Kidney glomerular epithelial cell (primary cell): ENCODE measurements around the gene RLN3.
"Not testable (repeated sequence)": the region's sequence is repeated elsewhere in the genome, so short reads cannot be mapped to it uniquely, and the experiment has no call there.

ENCODE experiments used
- DNase-seq: peaks from one replicate; lab custom pipeline; 2025; lab: John Stamatoyannopoulos, UW

The RLN3 gene

DNA sequence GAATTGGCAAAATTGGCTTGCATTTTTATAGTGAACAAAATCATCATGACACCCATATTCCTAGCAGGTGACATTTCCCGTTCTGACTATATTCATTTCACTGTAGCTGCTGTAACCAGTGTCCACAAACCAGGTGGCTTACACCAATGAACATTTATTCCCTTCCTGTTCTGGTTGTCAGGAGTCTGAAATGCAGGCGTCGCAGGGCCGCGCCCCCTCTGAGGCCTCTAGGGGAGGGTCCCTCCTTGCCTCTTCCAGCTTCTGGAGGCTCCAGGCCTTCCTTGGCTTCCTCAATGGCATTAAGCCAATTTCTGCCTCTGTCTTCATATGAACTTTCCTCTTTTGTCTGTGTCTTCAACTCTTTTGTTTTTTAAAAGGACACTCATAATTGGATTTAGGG, 6.5 kb upstream of the RLN3 start:
- DNase-seq: no peak

DNA sequence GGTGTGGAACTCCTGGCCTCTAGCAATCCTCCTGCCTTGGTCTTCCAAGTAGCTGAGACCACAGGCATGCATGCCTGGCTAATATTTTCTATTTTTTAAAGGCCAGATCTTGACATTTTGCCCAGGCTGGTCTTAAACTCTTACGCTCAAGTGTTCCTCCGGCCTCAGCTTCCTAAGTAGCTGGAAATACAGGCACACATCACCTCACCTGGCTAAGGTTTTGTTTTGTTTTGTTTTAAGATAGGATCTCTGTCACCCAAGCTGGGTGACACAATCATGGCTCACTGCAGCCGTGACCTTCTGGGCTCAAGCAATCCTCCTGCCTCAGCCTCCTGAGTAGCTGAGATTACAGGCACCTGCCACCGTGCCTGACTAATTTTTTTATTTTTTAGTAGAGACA, 5.5 kb upstream of the RLN3 start:
- no peak for DNase-seq

DNA sequence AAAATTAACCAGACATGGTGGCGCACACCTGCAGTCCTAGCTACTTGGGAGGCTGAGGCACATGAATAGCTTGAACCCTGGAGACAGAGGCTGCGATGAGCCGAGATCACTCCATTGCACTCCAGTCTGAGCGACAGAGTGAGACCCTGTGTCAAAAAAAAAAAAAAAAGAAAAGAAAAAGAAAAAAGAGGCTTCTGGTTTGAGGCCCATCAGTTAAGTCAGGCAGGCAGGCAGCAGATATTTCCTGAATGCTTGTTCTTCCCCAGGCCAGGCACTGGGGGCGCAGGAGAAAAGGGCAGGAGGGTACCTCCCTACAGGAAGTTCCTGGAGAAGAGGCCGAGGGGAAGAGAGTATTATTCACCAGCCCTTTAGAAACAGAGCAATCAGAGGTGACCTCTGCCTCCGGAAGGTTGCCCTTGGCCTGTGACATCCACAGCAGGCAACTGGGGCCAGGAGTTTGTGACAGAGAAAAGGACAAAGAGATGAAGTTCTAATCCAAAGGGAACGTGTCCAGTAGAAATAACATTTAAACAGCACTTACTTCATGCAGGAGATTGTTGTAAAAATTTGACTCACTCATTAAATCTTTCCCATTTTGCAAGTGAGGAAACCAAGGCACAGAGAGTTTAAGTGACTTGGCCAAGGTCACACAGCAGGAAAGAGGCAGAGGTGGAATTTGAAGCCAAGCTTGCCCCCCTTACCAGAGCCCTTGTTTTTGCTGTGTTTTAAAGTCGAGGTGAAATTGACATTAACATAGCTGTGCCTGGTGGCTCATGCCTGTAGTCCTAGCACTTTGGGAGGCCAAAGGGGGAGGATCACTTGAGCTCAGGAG, 4.3 kb upstream of the RLN3 start:
- DNase-seq: no peak

DNA sequence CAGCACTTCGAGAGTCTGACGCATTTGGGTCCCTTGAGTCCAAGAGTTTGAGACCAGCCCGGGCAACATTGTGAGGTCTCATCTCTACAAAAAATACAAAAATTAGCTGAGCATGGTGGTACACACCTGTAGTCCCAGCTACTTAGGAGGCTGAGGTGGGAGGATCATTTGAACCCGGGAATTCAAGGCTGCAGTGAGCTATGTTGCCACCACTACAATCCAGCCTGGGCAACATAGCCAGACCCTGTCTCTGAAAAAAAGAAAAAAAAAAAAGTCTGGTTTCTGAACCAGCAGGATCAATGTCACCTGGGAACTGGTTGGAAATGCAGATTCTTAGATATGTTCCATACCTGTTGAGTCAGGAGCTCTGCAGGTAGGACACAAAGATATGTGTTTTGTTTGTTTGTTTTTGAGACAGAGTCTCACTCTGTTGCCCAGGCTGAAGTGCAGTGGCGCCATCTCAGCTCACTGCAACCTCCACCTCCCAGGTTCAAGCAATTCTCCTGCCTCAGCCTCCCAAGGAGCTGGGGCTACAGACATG, 1.2 kb upstream of the RLN3 start:
- DNase-seq: not testable (repeated sequence)

DNA sequence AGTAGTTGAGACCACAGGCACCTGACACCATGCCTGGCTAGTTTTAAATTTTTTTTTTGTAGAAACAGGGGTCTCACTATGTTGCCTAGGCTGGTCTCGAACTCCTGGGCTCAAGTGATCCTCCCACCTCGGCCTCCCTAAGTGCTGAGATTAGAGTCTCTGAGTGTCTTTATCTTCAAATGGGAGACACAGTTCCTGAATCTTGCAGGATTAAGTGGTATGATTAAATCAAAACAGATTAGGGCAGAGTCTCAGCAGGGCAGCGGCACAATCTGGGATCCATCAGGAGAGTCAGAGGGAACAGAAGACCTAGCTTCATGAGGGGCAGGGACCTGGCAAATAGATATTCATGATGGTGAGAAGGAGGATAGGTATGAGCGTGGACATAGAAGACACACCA, 953 bp downstream of the RLN3 start:
- DNase-seq: no peak

DNA sequence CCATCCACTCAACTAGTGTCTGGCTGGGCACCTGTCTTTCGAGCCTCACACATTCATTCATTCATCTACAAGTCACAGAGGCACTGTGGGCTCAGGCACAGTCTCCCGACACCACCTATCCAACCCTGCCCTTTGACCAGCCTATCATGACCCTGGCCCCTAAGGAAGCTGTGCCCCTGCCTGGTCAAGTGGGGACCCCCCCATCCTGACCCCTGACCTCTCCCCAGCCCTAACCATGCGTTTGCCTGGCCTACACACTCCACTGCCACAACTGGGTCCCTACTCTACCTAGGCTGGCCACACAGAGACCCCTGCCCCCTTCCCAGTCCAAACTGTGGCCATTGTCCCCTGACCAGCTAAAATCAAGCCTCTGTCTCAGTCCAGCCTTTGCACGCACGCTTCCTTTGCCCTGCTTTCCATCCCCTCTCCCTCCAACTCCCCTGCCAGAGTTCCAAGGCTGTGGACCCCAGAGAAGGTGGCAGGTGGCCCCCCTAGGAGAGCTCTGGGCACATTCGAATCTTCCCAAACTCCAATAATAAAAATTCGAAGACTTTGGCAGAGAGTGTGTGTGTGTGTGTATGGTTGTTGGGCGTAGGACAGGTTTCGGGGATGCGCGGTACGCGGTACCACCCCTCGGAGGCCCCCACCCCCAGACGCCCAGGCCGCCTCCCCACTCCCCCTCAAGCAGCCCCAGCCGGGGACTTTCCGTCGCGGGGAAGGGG, 3.2 kb downstream of the RLN3 start:
- DNase-seq: no peak

DNA sequence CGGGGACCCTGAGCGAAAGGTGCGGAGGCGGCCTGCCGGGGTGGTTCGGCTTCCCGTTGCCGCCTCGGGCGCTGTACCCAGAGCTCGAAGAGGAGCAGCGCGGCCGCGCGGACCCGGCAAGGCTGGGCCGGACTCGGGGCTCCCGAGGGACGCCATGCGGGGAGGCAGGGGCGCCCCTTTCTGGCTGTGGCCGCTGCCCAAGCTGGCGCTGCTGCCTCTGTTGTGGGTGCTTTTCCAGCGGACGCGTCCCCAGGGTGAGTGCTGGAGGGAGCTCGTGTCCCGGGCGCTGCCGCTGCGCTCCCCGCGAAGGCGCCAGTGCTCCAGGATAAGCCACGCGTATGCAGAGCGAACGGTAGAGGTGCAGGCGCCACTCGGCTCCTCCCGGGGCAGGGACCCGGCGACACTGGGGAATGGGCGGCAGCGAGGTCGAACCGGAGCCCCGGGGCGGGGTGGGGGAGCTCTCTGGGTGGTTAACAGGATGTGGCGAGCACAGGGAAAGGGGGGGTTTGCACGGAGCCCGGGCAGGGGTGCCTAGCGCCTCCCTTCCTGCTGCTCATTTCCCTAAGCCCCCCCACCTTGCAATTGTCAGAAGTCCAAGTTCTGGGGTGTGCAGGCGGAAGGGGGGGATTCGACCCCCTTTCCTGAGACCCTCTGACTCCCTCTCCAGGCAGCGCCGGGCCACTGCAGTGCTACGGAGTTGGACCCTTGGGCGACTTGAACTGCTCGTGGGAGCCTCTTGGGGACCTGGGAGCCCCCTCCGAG, 4.0 kb downstream of the RLN3 start, which contains the start of gene IL27RA:
Gene IL27RA, plus strand, starts transcription at position 44 of the 762 bp plus-strand sequence. Its CDS starts 111 bp downstream, at position 155.
- DNase-seq: peak; percentile 10

DNA sequence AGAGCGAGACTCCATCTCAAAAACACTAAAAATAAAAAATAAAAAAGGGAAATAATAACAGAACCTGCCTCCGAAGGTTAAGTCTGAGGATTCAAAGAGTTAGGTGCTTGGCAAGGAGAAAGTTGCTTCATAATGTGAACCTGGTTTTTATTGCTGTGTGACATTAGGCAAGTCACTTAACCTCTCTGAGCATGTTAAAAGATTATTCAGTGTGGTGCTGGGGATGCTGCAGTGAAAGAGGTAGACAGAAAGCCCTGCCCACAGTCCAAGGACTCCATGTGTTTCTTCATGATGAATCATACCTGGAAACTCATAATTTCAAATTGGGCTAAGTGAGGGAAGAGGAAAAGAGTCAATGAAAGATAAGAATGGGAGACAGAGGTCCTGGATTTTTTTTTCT, 6.0 kb downstream of the RLN3 start:
- no peak for DNase-seq

DNA sequence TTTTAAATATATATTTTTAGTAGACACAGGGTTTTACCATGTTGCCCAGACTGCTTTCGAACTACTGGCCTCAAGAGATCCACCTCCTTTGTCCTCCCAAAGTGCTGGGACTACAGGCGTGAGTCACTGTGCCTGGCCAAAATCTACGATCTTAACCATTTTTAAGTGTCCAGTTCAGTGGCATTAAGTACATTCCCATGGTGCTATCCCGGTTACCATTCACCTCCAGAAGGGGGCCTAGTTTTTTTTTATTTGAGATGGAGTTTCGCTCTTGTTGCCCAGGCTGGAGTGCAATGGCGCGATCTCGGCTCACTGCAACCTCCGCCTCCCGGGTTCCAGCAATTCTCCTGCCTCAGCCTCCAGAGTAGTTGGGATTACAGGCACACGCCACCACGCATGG, 7.2 kb downstream of the RLN3 start:
- DNase-seq: not testable (repeated sequence)

DNA sequence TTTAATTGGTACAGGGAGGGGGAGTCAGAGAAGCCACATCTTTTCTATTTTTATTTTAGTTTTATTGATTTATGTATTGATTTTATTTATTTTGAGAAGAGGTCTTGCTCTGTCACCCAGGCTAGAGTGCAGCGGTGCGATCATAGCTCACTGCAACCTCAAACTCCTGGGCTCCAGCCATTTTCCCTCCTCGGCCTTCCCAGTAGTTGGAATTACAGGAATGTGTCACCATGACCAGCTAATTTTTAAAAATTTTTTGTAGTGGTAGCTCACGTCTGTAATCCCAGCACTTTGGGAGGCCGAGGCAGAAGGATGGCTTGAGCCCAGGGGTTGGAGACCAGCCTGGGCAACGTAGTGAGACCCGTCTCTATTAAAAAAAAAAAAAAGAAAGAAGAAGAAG, 7.8 kb downstream of the RLN3 start:
- no peak for DNase-seq

DNA sequence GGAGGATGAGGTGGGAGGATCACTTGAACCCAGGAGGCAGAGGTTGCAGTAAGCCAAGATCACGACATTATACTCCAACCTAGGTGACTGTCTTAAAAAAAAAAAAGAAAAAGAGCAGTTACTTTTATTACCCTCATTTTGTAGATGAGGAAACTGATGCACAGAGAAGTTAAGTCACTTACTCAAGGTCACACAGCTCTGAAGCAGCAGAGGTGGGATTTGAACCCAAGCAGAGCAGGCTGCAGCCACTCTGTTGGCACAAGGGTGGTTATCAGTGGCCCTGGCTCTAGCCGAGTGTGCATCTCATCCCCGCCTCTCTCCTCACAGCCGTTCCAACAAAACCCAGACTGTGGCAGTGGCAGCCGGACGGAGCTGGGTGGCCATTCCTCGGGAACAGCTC, 11.2 kb downstream of the RLN3 start:
- no peak for DNase-seq

DNA sequence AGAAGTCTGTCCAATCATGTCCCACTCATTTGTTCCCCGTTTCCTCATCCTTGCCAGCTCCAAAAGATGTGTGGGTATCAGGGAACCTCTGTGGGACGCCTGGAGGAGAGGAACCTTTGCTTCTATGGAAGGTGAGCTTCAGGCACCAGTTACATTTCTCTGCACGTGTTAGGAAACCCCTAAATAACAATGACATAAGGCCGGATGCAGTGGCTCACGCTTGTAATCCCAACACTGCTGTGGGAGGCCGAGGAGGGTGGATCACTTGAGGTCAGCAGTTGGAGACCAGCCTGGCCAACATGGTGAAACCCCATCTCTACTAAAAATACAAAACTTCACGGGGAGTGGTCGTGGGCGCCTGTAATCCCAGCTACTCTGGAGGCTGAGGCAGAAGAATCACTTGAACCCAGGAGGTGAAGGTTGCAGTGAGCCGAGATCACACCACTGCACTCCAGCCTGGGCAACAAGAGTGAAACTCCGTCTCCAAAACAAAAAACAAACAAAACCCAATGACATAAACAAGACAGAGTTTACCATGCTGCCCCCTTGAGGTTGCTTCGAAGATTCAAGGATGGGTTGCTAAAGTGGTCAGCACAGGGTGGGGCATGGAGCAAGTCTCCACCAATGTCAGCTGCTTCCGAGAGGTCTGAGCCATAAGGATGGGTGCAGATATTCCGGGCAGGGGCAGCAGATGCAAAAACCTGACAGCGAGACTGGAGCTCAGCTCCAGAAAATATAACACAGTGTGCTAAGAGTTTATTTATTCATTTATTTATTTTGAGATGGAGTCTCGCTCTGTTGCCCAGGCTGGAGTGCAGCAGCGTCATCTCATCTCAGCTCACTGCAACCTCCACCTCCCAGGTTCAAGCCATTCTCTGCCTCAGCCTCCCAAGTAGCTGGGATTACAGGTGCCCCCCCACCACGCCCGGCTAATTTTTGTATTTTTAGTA, 15.0 kb downstream of the RLN3 start:
- peak; percentile 25 for DNase-seq

DNA sequence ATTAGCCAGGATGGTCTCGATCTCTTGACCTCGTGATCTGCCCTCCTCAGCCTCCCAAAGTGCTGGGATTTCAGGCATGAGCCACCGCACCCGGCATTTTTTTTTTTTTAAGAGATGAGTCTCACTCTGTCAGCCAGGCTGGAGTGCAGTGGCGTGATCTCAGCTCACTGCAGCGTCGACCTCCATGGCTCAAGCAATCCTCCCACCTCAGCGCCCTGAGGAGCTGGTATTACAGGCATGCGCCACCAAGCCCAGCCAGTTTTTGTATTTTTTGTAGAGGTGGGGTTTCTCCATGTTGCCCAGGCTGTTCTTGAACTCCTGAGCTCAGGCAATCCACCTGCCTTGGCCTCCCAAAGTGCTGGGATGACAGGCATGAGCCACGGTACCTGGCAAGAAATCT, 19.9 kb downstream of the RLN3 start:
- DNase-seq: not testable (repeated sequence)

DNA sequence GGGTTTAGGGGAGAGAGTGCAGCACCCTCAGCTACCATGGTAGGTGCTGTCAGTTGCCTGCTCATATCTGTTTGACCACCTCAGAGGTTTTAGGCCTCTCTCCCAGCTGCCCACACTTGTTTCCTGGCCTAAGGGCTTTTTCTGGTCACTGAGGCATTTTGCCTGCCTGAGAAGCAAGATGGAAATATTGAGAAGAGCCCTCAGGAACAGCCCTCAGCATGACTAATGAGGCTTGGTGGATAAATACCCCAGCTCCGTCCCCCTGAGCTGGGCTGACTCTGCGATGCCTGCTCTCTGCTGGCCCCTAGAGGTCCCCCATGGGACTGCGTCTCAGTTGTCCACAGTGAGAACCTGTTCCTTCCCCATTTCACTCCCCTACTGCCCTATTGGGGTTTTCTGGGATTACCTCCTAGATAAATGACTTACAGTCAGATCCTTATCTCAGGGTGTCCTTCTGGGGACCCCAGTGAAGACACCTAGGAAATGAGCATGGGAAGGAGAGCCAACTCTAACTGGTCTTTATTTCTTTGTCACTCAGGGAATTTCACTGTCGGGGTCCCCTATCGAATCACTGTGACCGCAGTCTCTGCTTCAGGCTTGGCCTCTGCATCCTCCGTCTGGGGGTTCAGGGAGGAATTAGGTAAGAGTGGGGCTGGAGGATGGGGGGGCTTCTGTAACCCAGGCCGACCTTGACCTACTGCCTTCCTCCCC, 20.6 kb downstream of the RLN3 start:
- no peak for DNase-seq

DNA sequence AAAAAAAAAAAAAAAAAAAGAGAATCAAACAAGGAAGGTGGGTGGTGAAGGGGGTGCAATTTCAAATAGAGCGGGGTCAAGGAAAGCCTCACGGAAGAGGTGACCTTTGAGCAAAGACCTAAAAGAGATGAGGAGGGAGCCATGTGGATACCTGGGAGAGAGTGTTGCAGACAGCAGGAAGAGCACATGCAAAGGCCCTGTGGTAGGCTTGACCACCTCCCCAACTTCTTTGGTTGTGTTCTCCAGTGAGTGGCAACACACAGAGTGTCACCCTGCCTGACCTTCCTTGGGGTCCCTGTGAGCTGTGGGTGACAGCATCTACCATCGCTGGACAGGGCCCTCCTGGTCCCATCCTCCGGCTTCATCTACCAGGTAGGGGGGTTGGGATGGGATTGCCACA, 22.6 kb downstream of the RLN3 start:
- DNase-seq: no peak

DNA sequence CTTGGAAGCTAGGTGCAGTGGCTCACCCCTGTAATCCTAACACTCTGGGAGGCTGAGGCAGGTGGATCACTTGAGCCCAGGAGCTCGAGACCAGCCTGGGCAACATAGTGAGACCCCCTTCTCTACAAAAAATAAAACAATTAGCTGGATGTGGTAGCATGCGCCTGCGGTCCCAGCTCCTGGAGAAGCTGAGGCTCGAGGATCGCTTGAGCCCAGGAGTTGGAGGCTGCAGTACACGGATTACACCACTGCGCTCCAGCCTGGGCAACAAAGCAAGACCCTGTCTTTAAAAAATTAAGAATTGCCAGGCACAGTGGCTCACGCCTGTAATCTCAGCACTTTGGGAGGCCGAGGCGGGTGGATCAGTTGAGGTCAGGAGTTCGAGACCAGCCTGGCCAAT, 23.0 kb downstream of the RLN3 start:
- DNase-seq: not testable (repeated sequence)

DNA sequence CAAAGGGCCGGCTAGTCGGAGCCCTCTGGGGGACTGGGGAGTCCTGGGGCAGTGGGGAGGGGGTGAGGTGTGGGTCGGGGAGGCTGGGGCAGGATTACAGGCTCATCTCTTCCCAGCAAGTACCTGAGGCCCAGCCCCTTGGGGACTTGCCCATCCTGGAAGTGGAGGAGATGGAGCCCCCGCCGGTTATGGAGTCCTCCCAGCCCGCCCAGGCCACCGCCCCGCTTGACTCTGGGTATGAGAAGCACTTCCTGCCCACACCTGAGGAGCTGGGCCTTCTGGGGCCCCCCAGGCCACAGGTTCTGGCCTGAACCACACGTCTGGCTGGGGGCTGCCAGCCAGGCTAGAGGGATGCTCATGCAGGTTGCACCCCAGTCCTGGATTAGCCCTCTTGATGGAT, 24.0 kb downstream of the RLN3 start:
- DNase-seq: no peak

DNA sequence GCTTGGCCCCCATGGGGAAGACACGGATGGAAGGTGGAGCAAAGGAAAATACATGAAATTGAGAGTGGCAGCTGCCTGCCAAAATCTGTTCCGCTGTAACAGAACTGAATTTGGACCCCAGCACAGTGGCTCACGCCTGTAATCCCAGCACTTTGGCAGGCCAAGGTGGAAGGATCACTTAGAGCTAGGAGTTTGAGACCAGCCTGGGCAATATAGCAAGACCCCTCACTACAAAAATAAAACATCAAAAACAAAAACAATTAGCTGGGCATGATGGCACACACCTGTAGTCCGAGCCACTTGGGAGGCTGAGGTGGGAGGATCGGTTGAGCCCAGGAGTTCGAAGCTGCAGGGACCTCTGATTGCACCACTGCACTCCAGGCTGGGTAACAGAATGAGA, 24.5 kb downstream of the RLN3 start:
- no peak for DNase-seq

DNA sequence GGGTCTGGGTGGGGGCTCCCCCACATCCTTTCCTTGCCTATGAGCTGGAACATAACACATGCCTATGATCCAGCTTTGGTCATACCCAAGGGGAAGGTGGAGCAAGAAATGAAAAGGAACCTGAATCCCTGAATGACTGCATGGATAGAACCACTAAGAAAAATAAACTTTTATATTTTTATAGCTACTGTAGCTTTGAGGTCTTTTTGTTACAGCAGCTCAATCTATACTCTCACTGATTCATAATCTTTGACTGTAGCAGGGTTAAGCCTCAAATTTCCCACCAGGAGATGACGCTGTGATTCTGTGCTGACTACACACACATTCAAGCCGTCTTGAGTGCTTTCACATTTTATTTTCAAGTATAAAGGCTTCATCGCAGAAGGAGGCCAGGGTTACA, 25.1 kb downstream of the RLN3 start:
- no peak for DNase-seq

DNA sequence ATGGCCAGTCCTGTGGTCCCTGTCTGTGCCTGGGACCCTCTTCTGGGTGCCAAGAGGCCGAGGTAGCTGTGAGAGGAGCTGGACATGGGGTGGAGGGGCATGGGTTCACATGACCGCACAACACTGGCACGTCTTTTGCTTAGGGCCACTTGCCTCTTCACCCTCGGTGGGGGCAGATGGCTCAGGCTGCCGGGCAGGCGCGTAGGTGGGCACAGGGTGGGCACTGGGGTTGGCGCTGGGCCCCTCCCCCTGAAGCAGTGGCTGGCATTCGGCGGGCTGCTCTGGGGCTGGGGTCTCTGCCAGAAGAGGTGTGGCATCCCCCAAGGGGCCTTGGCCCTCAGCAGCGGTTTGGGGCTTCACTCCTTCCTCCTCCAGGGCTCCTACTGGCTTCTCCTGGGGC, 25.6 kb downstream of the RLN3 start:
- DNase-seq: no peak

DNA sequence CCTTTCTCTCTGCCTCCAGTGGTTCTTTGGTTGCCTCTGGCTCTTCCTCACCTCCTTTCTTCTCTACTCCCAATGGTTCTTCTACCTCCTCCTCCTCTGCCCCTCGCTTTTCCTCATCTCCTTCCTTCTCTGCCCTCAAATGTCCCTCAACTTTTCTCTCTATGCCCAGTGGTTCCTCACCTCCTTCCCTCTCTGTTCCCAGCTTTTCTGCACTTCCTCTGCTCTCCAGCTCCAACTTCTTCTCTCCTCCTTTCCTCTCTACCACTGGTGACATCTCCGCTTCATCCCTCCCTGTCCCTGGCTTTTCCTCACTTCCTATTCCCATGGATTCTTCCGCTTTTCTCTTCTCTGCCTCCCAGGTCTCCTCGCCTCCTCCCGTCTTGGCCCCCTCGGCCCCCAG, 26.2 kb downstream of the RLN3 start:
- DNase-seq: no peak
